ENCODE measurements around the gene MAP7.
"Not testable (repeated sequence)": the region's sequence is repeated elsewhere in the genome, so short reads cannot be mapped to it uniquely, and the experiment has no call there.

The MAP7 gene

GRCh38 chr6:136412410-136412809, 137.8 kb downstream of the MAP7 start:
- DNase-seq, result no peak

DNA sequence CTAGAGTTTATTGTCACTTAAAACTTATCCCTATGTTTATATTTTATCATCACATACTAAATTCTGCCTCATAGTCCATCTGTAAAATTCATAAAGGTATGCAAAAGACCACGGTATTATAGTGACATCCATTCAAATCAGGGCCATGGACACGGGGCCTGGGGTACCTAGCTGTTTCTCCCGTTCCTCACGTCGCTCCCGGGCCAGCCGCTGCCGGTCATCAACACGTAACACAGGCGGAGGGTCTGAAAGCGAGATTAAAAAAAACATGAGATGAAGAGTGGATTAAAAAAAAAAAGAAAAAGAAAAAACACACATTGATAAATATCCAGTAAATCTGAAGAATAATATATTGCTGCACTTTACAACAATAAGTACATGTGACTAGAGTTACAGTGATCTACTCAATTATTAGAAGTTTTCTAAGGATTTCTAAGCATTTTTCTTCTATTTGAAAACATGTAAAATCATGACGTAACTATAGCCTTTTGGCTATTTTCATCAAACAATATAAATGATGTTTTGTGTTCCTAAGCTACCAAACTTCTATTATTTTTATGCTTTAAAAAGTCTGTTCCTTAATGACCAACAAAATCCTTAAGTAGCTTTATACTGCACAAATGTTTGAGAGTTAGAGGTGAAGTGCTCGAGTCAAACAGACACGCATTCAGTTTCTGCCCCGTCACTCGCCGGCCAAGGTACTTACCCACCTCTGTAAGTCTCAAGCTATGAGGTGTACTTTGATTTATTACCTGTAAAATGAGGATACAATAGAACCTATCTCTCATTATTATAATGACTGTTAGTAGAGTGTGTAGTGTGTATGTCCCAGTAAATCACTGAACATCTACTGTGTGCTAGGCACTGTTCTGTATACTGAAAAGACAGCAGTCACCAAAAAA, 138.5 kb downstream of the MAP7 start:
- no peak for DNase-seq

DNA sequence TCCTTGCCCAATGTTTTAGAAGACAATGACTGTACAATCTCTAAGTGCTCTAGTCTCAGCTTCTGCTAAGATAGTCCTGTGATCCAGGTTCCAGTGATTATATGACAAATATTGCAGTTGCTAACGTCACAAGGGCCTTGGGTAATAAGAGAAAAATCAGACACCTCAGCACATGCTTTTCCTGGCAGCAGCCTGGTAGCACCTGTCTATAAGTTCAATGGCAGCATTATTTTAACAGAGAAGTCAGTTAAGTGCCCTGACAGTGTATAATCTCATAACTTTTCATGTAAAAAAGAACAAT, 139.2 kb downstream of the MAP7 start:
- no peak for DNase-seq

DNA sequence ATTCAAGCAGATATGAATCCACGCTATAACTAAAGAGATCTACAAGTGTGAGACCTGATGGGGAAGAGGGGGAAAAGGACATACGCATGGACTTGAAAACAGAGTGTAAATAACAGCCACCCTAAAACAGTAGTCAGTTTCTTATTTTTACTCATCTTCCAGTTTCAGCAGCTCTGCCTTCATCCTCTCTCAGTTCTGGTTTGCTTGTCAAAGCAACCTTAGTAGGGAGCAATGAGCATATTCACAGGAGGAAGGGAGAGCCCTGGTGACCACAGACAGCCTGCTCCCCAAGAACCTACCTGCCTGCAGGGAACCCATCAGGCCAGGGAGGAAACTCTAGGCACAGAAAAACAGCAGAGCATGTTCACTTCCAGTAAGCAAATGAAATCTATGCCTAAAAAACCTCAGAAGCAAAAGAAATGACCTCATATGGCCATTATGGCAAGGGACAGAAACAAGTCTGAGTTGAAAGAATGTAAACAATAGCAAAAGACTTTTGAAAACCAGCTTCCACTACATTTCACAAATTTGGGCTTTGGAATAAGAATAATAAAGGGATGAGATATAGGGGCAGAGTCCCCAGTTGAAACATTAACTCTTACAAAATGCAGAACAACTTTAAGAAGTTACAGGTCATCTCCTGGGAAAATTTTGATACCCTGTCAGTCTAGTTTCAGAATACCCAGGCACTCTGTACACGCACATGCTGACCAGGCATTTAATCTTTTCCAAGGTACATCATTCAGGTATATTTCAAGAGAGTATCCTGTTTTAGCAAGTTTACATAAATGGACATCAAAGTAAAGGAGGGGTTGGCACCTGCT, 139.8 kb downstream of the MAP7 start:
- no peak for DNase-seq

GRCh38 chr6:136409597-136409996, 140.6 kb downstream of the MAP7 start:
- no peak for DNase-seq

DNA sequence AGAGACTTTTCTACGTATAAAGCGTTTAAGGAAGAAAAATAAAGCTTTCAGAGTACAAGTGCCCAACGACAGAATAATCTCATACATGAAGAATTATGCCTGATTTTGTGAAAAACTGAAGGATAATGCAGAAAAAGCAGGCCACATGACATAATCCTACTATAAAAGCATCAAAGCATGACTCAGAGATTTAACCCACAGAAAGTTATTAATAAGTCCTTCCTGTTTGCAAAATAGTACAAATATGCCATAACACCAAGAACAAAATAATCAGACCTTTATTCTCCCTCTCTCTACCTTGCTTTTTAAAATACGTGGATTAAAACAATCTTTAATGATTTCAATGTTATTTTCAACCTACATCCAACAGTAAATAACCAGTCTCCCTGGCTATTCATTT, 142.0 kb downstream of the MAP7 start:
- DNase-seq, result no peak

DNA sequence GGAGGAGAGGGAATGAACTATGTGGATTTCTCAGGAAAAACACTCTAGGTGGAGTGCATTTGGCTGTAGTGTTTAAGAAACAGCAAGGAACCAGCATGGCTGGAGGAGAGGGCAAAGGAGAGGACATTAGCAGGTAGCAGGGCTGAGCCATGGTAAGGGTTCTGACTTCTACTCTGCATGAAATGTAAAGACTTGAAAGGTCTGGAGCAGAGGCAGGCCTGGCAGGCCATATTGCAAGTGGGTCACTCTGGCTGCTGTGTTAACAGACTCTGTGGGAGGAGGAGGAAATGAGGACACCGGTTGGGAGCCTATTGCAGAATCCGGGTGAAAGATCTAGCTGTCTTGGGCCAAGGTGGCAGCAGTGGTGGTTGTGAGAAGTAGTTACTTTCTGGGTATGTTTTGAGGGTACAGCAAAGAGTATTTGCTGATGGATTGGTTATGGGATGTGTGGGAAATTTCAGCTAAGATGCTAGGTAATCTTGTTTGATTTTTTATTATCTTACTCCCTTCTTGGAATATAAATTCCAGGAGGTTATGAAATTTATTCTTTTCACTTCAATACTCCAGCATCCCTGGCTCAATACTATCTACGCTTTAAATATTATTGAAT, 144.7 kb downstream of the MAP7 start:
- no peak for DNase-seq

DNA sequence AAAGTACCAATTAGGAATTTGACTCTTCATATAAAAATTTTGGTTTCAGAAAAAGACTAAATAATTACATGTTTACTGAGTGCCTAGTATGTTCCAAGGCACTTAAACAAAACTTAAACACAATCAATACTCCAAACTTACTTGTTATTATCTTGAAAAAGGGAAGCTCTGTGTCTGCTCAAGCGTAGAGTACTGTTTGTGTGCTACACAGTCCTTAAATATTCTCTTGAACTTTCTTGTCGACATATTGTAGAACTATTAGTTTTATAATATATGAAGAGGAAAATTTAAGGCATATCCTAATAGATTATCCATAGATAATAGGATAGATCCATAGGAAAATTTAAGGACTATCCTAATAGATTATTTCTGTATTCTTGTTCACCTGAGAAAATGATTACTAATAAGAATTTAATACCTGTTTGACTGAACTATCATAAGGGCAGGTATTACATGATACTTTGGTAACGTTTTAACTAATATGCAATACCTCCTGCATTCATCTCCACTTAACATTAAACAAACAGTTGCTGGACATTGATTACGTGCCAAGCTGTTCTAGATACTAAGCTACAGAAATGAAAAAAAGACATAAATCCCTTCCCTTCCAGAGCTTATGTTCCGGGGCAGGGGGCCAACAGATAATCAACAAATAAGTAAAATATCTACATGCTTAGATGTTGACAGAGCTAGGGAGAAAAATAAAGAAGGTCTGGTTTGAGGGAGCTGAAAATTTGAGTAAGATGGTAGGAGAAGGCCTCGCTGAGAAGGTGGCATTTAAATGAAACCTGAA, 145.4 kb downstream of the MAP7 start:
- DNase-seq, result no peak

DNA sequence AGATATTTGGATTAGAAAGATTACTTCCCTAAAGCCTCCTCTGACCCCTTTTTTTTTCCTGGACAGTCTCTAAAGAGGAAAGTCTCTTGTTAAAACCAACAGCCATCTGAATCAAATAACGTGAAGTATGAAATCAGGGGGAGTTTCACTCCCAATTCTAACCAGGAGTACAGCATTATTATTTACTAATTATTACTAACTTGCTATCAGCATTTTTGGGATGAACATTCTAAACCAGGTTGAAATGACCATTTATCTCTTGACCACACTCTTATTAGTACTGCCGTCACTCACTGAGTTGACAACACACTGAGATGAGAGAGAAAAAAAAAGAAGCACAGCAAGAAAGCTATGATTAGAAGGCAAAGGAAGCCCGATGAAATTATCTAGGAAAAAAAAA, 146.2 kb downstream of the MAP7 start:
- DNase-seq, result no peak

DNA sequence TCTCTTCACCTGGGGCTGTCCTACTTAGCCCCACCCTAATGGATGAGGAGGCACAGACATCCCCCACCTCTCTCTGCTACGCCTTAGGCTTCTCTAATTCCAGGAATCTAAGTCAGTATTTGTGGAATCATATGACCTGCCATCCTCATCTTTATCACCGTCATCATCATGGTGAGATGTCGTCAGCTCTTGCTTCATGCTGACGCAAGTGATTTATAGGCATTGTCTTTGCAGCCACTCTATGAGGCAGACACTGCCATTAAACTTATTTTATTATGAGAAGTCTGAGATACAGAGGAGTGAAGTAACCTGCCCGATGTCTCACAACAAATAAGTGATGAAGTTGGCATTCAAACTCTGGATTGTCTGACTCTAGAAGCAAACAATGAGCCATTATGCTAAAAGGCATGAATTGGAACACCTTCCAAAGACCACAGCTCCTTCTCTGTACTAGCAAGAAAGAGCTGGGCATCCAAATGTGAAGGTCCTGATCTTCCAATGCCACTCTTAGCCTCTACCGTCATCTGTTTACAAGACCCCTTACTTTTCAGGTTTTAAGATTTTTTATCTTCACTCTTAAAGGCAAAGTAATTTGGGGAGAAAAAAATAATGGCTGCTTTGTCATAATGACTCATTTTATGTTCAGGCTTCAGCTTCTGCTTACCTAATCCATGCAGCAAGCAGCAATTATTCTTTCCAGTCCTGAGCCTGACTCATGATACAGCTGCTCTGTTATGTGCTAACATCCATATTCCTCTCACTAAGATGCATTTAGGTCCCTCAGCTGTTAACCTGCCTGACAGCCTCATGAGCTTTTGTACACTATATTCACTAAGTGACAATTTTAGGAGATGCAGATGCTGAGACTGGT, 146.9 kb downstream of the MAP7 start:
- DNase-seq, result no peak

- no peak for DNase-seq
Observed at GRCh38 chr6:136401749-136402148, 148.5 kb downstream of the MAP7 start.

GRCh38 chr6:136401236-136401635, 149.0 kb downstream of the MAP7 start:
- DNase-seq, result not testable (repeated sequence)

DNA sequence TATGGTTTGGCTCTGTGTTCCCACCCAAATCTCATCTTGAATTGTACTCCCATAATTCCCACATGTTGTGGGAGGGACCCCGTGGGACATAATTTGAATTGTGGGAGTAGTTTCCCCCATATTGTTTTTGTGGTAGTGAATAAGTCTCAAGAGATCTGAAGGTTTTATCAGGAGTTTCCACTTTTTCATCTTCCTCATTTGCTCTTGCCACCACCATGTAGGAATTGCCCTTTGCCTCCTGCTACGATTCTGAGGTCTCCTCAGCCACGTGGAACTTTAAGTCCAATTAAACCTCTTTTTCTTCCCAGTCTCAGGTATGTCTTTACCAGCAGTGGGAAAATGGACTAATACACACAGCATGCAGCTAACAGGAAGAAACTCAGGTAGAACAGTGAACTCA, 151.8 kb downstream of the MAP7 start:
- DNase-seq, result no peak

- DNase-seq, result no peak
Observed at GRCh38 chr6:136396908-136397307, 153.3 kb downstream of the MAP7 start.

DNA sequence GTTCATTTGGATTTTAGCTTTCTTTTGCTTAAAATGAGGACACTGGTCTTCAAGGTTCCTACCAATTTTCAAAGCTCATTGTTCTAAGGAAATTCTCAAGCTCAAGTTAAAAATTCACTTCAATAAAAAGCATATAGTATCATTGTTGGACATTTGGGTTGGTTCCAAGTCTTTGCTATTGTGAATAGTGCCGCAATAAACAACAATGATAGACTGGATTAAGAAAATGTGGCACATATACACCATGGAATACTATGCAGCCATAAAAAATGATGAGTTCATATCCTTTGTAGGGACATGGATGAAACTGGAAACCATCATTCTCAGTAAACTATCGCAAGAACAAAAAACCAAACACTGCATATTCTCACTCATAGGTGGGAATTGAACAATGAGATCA, 159.3 kb downstream of the MAP7 start:
- DNase-seq, result not testable (repeated sequence)

- DNase-seq, result no peak
Observed at GRCh38 chr6:136387316-136387715, 162.9 kb downstream of the MAP7 start.

DNA sequence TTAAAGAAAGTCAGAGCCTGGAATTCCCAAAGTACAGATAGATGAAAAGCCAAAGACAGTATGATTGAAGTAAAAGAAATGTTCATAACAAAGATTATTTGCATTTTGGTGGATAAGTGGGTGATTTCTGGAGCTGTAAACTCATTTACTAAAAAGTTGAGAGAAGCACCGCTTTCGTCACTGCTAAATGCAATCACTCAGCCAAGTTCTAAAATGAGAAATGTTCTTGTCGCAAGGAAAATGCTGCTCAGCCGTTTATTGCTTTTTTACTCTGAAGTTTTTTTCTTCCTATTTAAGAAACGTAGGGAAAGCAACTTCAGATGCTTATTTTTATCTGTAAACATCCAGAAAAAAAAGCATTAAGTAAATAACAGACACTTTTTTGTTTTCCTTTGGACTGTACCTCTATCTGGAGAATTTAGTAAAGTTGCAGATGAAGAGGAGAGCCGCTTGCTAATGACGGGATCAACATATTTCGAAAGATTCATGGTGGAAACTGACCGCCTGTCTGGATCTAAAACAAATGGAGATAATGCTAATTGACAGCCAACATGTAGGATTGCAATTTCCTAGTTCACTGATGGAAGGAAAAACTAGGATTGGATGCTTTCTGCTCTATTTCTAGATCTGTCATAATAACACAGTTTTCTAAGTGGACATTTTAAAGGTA, 166.8 kb downstream of the MAP7 start:
- DNase-seq, result no peak

GRCh38 chr6:136382676-136383252, 167.5 kb downstream of the MAP7 start:
- DNase-seq, result no peak

- no peak for DNase-seq
Observed at GRCh38 chr6:136378888-136379287, 171.3 kb downstream of the MAP7 start.

- not testable (repeated sequence) for DNase-seq
Observed at GRCh38 chr6:136375836-136376235, 174.4 kb downstream of the MAP7 start.

DNA sequence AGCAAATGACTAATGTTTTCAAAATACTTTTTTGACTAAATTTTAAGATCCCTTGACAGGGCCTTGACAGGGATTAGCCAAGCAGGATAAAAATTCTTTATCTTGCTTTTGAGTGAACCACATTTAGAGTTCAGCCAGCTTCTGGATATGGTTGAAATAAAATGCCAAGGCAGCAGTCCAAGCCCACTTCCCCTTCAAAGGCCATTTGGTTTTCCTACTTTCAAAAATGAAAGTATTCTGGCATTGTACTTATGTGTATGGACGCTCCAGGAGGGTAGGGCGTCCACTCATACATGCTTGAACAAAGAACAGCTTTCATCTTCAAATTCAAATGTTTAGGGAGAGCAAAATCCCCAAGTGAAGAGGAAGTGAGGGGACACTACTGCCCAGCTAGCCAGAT, 178.3 kb downstream of the MAP7 start:
- no peak for DNase-seq

Measured in CD4-positive, alpha-beta T cell treated with Interleukin-17A for 4 hours (primary cell).